DND-41 (cell line): Measurements from ENCODE around the gene DHX30.

Experiments
- CTCF ChIP-seq: IDR thresholded peaks from 2 replicates; pipeline ENCODE4 v1.5.1; 2012; ENCODE audit warnings: borderline replicate concordance, low read length, moderate library complexity, mild to moderate bottlenecking; ENCODE audit not compliant: poor library complexity, severe bottlenecking; ENCODE audit errors: extremely low read depth
- EZH2 ChIP-seq: IDR thresholded peaks from 3 replicates; pipeline ENCODE4 v1.6.1; 2012; ENCODE audit warnings: borderline replicate concordance, low read depth, mild to moderate bottlenecking, moderate library complexity, low read length, inconsistent platforms; ENCODE audit not compliant: severe bottlenecking

- no peak for TF ChIP-seq CTCF
- no peak for TF ChIP-seq EZH2
Observed at GRCh38 chr3:47783673-47784072, 19.3 kb upstream of the DHX30 start.
